ENCODE data around the gene PKP4. TPM values are rescaled to one million over a fixed set of nuclear protein-coding genes. Genes with fewer than 3 reads are reported as not detected.

PKP4 gene
- total and polyA plus RNA-seq, 2 of the 8 experiments (the other 6 are each of a cell fraction or from before 2014, with no cell fraction given) = 48.2 to 88.0 TPM

DNA sequence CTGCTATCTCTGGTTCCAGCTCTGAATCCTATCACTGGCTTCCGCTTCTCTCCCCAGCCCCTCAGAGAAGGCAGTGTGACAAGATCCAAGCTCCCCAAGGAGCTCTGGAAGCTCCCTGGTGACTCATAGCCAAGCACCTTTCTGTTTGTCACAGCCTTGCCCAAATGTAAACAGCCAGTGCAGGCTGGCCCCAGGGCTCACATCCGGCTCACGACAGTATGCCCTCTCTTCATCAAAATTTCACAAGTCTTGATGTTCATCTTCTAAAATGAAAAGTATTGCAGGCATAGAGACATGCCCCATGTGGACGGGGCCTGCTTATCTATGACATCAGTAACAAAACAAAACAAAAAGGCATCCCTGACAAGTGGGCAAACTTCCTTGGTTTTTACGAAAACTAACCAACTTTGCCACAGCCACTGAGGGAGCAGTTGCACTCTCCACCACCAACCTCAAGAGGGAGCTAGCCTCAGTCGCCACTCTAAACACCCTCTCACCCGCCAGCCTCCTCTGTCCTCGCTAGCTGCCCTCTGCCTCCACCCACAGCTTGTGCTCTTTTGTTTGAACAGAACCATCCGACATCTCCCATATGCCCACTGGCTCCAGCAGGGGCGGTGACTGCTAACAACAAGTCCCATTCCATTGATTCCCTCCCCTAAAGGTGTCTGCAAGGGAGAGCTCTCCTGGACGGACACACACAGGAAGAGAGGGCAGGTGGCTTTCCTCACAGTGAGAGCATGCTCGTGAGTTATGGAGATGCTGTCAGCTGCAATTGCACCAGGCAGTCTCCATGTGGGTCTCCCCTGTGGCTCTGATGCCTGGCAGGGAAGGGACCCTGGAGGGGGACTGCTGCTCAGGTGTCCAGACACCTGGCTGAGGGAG is 267.4 kb downstream of the PKP4 start:
- Histone ChIP-seq H3K23ac (ENCODE audit: insufficient read length) (no peak overlapping the region), H2AK5ac (ENCODE audit: low read depth, low read length) (no peak overlapping the region), H2BK5ac (ENCODE audit: low read depth, low read length) (no peak overlapping the region), H3K56ac (replicated peaks; ENCODE audit: insufficient read length, low read depth, low read length) (no peak overlapping the region), H3K4me3 (ENCODE audit: extremely low read depth in 1 of 4, insufficient read depth in 2 of 4, low read depth in 3 of 4, low read length in 4 of 4) (no peak overlapping the region), H2BK15ac (ENCODE audit: low read length) (0 out of 2 replicates have a peak overlapping the region, but pooled peaks have one; percentile 72), H2BK20ac (ENCODE audit: low read length) (0 out of 2 replicates have a peak overlapping the region, but pooled peaks have one; percentile 1), H2BK120ac (replicated peaks; ENCODE audit: low read depth, low read length) (no peak overlapping the region), H3K4me2 (ENCODE audit: insufficient read depth in 1 of 2, low read depth in 2 of 2, low read length in 2 of 2) (no peak overlapping the region), H3K4me1 (replicated peaks in 1 of 4; ENCODE audit: control insufficient read depth in 3 of 4, insufficient read depth in 4 of 4, low read length in 3 of 4) (peaks cover 0 to 6% (median 2%) of the 10 kb centered on the region in 4 experiments; a peak in 1 of 7 replicates), H2AFZ (ENCODE audit: low read length) (peak overlapping the region; percentile 93), H3K79me1 (ENCODE audit: low read depth, low read length) (no peaks in the 10 kb centered on the region), H3K14ac (ENCODE audit: insufficient read length) (no peak overlapping the region), H4K5ac (ENCODE audit: insufficient read length, low read depth, low read length) (no peak overlapping the region), H3K27ac (ENCODE audit: low read depth, low read length) (peak overlapping the region; percentile 29; the same call in 1 of the 2 replicates), H3K9me3 (ENCODE audit: insufficient read depth in 2 of 2, low read depth in 1 of 2, low read length in 1 of 2) (no peaks in the 10 kb centered on the region), H4K8ac (ENCODE audit: extremely low read depth, insufficient read depth, low read length) (no peak overlapping the region), H3K18ac (ENCODE audit: extremely low read depth, low read length) (no peak overlapping the region), H2BK12ac (ENCODE audit: low read depth, low read length) (peak overlapping the region; percentile 30; the same call in 1 of the 2 replicates), H4K91ac (replicated peaks; ENCODE audit: insufficient read length, low read length) (no peak overlapping the region), H3K27me3 (replicated peaks in 1 of 4; ENCODE audit: control insufficient read depth in 3 of 4, extremely low read depth in 1 of 4, insufficient read depth in 3 of 4, low read length in 3 of 4) (no peaks in the 10 kb centered on the region), H3K9ac (replicated peaks in 1 of 4; ENCODE audit: extremely low read depth in 1 of 4, low read depth in 3 of 4, low read length in 3 of 4) (no peak overlapping the region), H3K4ac (replicated peaks; ENCODE audit: insufficient read length, low read depth, low read length) (no peak overlapping the region), H4K20me1 (replicated peaks in 1 of 2; ENCODE audit: control insufficient read depth in 1 of 2, insufficient read depth in 2 of 2, low read length in 2 of 2) (no peaks in the 10 kb centered on the region), H3K36me3 (ENCODE audit: control insufficient read depth in 2 of 4, insufficient read depth in 4 of 4, low read length in 3 of 4) (no peaks in the 10 kb centered on the region), H3K79me2 (ENCODE audit: control insufficient read depth in 1 of 2, insufficient read depth in 2 of 2, low read length in 2 of 2) (no peaks in the 10 kb centered on the region), H3K23me2 (ENCODE audit: low read depth, low read length) (no peaks in the 10 kb centered on the region)
- ChIA-PET POLR2A (ENCODE audit: partially characterized antibody) (interaction anchor here (0.6 kb wide), 1 partner anchor 9 kb away, joined by 4 read pairs; no protein-coding TSS in a partner anchor), CTCF (ENCODE audit: partially characterized antibody) (interaction anchor here (0.6 to 11.7 kb wide), 40 partner anchors 9 to 806 kb away, joined by 3 to 416 read pairs (median 4); no protein-coding TSS in a partner anchor)
- DNase-seq (ENCODE audit: low read depth in 1 of 2, low spot score in 2 of 2) (peak; percentile 10 to 75), FAIRE-seq (peak; percentile 76)
- 66% methylated on average over 11 of the region's 12 CpGs; no CpG with 5 or more reads in 1 of the 2 experiments for WGBS, 2 experiments (ENCODE audit: extremely low coverage in 1 of 2, insufficient coverage in 1 of 2, insufficient read length in 1 of 2, insufficient replicate concordance in 2 of 2, low coverage in 1 of 2, low lambda C conversion rate in 2 of 2, missing lambda C conversion rate in 1 of 2)
- TF ChIP-seq CBX5 (IDR thresholded peaks at IDR 0.05; ENCODE audit: low read depth, low read length) = no peak
- no peak for TF ChIP-seq SIX5 (IDR thresholded peaks at IDR 0.05; ENCODE audit: low read depth, low read length)
- TF ChIP-seq, protein P1, sequence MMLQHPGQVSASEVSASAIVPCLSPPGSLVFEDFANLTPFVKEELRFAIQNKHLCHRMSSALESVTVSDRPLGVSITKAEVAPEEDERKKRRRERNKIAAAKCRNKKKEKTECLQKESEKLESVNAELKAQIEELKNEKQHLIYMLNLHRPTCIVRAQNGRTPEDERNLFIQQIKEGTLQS (IDR thresholded peaks at IDR 0.05; ENCODE audit: insufficient read depth, low read depth, low read length) = no peak
- no peak for TF ChIP-seq CTBP2 (IDR thresholded peaks at IDR 0.05; ENCODE audit: borderline replicate concordance, insufficient read depth, insufficient read length, low read length)
- TF ChIP-seq HDAC2 (IDR thresholded peaks at IDR 0.05; ENCODE audit: borderline replicate concordance in 1 of 2, low read depth in 2 of 2, low read length in 2 of 2) = no peak
- no peak for TF ChIP-seq HDAC6 (IDR thresholded peaks at IDR 0.05; ENCODE audit: low read depth, low read length)
- peak; percentile 62 to 96 (median 88) for TF ChIP-seq CTCF (IDR thresholded peaks at IDR 0.05; ENCODE audit: control extremely low read depth in 1 of 3, insufficient read depth in 1 of 3, low read depth in 1 of 3, low read length in 3 of 3)
